ENCODE data around the gene CERK.

The CERK gene

DNA sequence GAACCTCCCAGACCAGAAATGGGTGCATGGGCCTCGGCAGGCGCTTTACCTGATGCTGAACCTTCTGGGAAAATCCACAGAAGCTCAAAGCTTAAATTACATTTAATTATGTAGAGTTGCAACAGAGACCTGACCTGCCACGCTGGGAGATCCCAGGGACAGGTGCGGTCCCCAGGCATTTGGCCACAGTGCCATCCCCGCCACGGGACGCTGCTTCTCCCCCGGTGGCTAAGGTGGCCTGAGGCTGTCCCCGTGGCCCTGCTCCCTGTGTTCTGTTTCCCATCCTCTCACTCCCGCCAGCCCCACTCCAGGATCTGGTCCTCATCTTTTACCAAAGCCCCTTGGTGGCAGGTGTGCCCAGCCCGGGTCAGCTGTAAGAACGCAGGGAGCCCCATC, 78.3 kb downstream of the CERK start:
- Histone ChIP-seq H3K4me1 (ENCODE audit: insufficient read depth, insufficient read length) (peaks cover 11% of the 10 kb centered on the region), H3K4me3 (ENCODE audit: insufficient read length, low read depth) (no peak overlapping the region), H3K36me3 (ENCODE audit: insufficient read depth, insufficient read length, low read length) (no peaks in the 10 kb centered on the region), H3K9me3 (ENCODE audit: insufficient read depth, low read length) (no peaks in the 10 kb centered on the region), H3K9ac (ENCODE audit: insufficient read length, low read depth) (no peak overlapping the region), H3K27me3 (ENCODE audit: insufficient read depth, insufficient read length) (no peaks in the 10 kb centered on the region)
- no peak for TF ChIP-seq SUZ12 (IDR thresholded peaks at IDR 0.05; ENCODE audit: extremely low read depth, insufficient read depth, insufficient read length)
- no peak for DNase-seq (ENCODE audit: low read depth, low spot score)

DNA sequence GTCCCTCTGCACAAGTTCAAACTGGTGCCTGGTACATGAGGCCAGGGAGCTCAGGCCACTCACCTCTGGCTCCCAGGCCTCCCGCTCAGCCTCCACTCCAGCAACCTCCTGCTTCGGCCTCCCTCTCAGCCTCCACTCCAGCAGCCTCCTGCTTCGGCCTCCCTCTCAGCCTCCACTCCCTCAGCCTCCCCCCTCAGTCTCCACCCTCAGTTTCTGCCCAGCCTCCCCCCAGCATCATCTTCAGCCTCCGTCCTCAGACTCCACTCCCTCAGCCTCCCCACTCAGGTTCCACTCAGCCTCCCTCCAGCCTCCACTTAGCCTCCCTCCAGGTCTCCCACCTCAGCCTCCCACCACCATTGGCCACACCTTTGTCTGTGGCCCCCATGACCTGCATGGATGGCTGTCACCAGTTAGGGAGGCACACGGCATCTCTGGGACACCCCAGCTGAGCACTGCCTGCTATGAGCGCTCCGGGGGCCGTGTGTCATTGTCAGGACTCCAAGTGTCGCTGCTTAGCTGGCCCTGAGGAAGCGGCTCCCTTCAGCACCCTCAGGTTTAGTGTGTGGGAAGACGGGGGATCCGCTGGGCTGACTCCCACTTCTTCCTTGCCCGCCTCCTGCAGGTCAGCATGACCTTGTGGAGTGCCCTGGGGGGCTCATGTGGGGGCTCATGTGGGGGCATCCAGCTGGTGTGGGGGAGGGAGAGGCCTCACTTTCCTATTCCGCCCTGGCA, 78.8 kb downstream of the CERK start:
- Histone ChIP-seq H3K36me3 (ENCODE audit: insufficient read depth, insufficient read length, low read length) (no peaks in the 10 kb centered on the region), H3K4me1 (ENCODE audit: insufficient read depth, insufficient read length) (peaks cover 11% of the 10 kb centered on the region), H3K9ac (ENCODE audit: insufficient read length, low read depth) (no peak overlapping the region), H3K27me3 (ENCODE audit: insufficient read depth, insufficient read length) (no peaks in the 10 kb centered on the region), H3K4me3 (ENCODE audit: insufficient read length, low read depth) (no peak overlapping the region), H3K9me3 (ENCODE audit: insufficient read depth, low read length) (no peaks in the 10 kb centered on the region)
- DNase-seq (ENCODE audit: low read depth, low spot score) = no peak
- no peak for TF ChIP-seq YY1 (IDR thresholded peaks at IDR 0.05; ENCODE audit: insufficient read depth, insufficient read length)
- no peak for TF ChIP-seq SUZ12 (IDR thresholded peaks at IDR 0.05; ENCODE audit: extremely low read depth, insufficient read depth, insufficient read length)
- no peak for TF ChIP-seq ZNF274 (IDR thresholded peaks at IDR 0.05; ENCODE audit: low read depth, low read length)

DNA sequence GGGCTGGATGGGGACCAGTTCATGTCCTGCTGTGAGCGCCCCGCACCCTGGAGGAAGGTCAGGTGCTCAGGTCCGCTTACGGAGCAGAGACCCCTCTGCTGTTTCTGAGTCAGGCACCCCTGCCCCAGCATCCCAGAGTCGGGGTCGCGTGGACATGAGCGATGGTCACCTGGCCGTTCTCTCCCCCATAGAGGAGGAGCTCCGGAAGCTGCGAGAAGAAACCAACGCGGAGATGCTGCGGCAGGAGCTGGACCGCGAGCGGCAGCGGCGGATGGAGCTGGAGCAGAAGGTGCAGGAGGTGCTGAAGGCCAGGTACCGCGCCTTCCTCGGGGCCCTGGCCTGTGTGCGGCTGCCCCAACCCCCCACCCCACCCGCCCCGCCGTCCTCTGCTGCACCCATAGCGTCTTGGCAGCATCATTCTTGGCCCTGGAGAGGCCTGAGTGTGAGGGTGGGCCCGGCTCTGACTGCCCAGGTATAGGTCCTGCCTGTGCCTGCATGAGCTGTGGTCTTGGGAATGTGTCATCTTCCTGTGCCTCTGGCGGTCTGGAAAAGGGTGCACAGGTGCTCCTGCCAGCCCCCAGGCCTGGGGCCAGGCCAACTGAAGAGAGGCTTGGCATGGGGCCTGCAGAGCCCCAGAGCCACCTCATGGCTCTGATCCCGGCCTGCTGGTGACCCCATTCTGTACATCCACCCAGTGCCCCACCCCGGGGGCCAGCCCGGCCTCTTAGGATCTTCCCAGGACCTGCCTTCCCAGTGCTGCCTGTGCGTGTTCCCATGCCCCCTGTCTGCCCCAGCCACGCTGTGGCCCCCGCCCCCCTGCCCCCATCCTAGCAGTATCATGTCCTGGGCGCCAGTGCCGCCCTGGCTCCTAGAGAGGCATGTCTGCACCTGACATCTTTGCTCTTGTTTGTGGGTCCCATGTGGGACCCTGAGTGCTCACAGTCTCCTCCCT, 79.8 kb downstream of the CERK start:
- no peak for TF ChIP-seq ZNF274 (IDR thresholded peaks at IDR 0.05; ENCODE audit: low read depth, low read length)
- no peak for TF ChIP-seq YY1 (IDR thresholded peaks at IDR 0.05; ENCODE audit: insufficient read depth, insufficient read length)
- no peak for TF ChIP-seq SUZ12 (IDR thresholded peaks at IDR 0.05; ENCODE audit: extremely low read depth, insufficient read depth, insufficient read length)
- peaks cover 10% of the 10 kb centered on the region for H3K4me1 ChIP-seq (ENCODE audit: insufficient read depth, insufficient read length)
- H3K27me3 ChIP-seq (ENCODE audit: insufficient read depth, insufficient read length) = no peaks in the 10 kb centered on the region
- H3K9me3 ChIP-seq (ENCODE audit: insufficient read depth, low read length) = no peaks in the 10 kb centered on the region
- DNase-seq (ENCODE audit: low read depth, low spot score) = no peak
- H3K9ac ChIP-seq (ENCODE audit: insufficient read length, low read depth) = no peak overlapping the region
- no peak overlapping the region for H3K4me3 ChIP-seq (ENCODE audit: insufficient read length, low read depth)
- H3K36me3 ChIP-seq (ENCODE audit: insufficient read depth, insufficient read length, low read length) = no peaks in the 10 kb centered on the region

DNA sequence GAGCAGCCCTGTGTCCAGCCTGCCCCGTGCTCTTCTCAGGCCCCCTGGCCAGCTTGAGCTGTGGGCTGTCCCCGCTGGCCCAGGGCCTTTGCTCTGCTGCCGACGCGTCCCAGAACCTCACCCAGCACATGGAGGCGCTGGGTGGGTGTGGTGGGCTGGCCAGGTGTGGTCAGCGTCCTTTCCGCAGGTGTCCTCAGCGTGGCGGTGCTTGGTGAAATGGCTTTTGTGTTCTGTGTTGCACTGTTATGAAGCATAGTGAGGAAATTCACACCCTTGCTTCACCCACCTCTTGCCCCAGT, 80.4 kb downstream of the CERK start:
- Histone ChIP-seq H3K4me1 (ENCODE audit: insufficient read depth, insufficient read length) (peaks cover 9% of the 10 kb centered on the region), H3K9ac (ENCODE audit: insufficient read length, low read depth) (no peak overlapping the region), H3K27me3 (ENCODE audit: insufficient read depth, insufficient read length) (no peaks in the 10 kb centered on the region), H3K9me3 (ENCODE audit: insufficient read depth, low read length) (no peaks in the 10 kb centered on the region), H3K36me3 (ENCODE audit: insufficient read depth, insufficient read length, low read length) (no peaks in the 10 kb centered on the region), H3K4me3 (ENCODE audit: insufficient read length, low read depth) (no peak overlapping the region)
- DNase-seq (ENCODE audit: low read depth, low spot score) = no peak
- TF ChIP-seq YY1 (IDR thresholded peaks at IDR 0.05; ENCODE audit: insufficient read depth, insufficient read length) = no peak
- no peak for TF ChIP-seq SUZ12 (IDR thresholded peaks at IDR 0.05; ENCODE audit: extremely low read depth, insufficient read depth, insufficient read length)
- TF ChIP-seq ZNF274 (IDR thresholded peaks at IDR 0.05; ENCODE audit: low read depth, low read length) = no peak

DNA sequence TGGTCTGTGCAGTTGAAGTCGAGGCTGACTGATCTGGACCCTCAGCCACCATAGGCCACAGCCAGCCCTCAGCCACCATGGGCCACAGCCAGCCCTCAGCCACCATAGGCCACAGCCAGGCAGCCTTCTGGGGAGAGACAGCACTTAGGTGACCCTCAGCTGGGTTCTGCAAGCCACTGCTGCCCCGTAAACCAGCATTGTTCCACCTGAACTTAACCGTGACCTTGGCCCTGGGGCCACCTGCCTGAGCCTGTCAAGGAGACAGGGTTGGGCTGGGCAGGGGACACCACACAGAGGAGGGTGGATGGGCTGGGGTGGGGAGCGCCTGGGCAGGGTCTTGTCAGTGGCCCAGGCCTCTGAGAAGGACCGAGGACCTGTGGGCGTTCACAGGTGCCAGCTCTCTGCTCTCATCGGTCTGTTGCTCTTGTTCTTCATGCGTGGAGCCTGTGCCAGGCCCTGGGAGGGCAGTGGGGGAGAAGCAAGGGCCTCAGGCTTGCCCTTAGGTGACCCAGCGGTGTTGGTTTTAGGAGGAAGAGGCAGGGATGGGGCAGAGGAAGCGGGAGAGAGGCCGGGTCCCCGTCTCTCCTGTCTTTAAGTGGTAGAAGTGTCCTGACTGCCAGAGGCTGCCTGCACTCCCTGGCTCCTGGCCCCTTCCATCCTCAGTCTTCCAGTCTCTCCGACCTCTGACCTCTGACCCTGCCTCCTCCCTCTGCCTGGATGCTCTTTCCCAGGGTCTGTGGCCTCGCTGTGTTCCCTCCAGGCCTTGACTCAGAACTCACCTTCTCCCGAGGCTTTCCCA, 81.0 kb downstream of the CERK start:
- H3K9me3 ChIP-seq (ENCODE audit: insufficient read depth, low read length) = no peaks in the 10 kb centered on the region
- H3K4me3 ChIP-seq (ENCODE audit: insufficient read length, low read depth) = no peak overlapping the region
- no peak for TF ChIP-seq SUZ12 (IDR thresholded peaks at IDR 0.05; ENCODE audit: extremely low read depth, insufficient read depth, insufficient read length)
- TF ChIP-seq YY1 (IDR thresholded peaks at IDR 0.05; ENCODE audit: insufficient read depth, insufficient read length) = no peak
- TF ChIP-seq ZNF274 (IDR thresholded peaks at IDR 0.05; ENCODE audit: low read depth, low read length) = no peak
- no peak overlapping the region for H3K9ac ChIP-seq (ENCODE audit: insufficient read length, low read depth)
- H3K36me3 ChIP-seq (ENCODE audit: insufficient read depth, insufficient read length, low read length) = no peaks in the 10 kb centered on the region
- H3K27me3 ChIP-seq (ENCODE audit: insufficient read depth, insufficient read length) = no peaks in the 10 kb centered on the region
- DNase-seq (ENCODE audit: low read depth, low spot score) = no peak
- H3K4me1 ChIP-seq (ENCODE audit: insufficient read depth, insufficient read length) = peaks cover 4% of the 10 kb centered on the region

DNA sequence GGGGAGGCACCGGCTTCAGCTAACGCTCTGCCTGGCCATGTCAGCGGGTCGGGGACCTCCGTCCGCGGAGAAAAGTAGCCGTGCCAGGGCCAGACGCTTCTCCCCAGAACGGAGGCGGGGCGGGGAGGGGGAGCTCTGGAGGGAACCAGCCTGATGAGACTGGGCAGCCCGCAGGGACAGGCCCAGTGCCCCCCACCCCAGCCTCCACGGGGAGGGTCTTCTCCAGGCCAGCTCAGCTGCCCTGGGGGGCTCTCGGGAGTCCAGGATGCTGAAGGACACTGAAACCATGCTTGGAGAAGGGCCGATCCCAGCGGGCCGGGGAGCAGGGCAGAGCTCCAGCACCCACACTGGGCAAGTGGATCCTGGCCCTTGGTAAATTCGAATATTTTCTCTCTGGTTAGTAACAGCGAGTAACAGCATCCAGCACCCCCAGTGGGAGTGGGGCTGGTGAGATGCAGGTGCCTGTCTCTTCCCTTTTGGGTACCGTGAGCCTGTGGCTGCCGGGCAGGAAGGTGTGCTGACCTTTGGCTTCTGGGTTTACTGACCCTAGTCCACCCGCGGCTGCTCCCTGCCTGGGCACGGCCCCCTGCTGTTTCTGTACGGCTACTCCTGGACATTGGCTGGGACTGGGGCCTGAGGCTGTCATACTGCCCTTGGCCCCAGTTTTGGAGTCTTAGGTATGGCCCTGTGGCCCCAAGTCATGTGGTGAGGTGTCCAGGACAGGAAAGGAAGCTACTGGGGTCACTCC, 82.0 kb downstream of the CERK start:
- H3K9ac ChIP-seq (ENCODE audit: insufficient read length, low read depth) = no peak overlapping the region

More for the DNA sequence above, 82.0 kb downstream of the CERK start:
- Histone ChIP-seq H3K4me1 (ENCODE audit: insufficient read depth, insufficient read length) (peaks cover 5% of the 10 kb centered on the region), H3K36me3 (ENCODE audit: insufficient read depth, insufficient read length, low read length) (no peaks in the 10 kb centered on the region), H3K27me3 (ENCODE audit: insufficient read depth, insufficient read length) (no peaks in the 10 kb centered on the region), H3K9me3 (ENCODE audit: insufficient read depth, low read length) (no peaks in the 10 kb centered on the region), H3K4me3 (ENCODE audit: insufficient read length, low read depth) (no peak overlapping the region)
- TF ChIP-seq ZNF274 (IDR thresholded peaks at IDR 0.05; ENCODE audit: low read depth, low read length) (no peak), SUZ12 (IDR thresholded peaks at IDR 0.05; ENCODE audit: extremely low read depth, insufficient read depth, insufficient read length) (no peak), YY1 (IDR thresholded peaks at IDR 0.05; ENCODE audit: insufficient read depth, insufficient read length) (no peak)
- DNase-seq (ENCODE audit: low read depth, low spot score) = no peak
